HG02642 (cell line): ENCODE results near the gene GLCCI1.
A peak's percentile ranks its signal among the peaks of the same experiment; 100 is the strongest.

Experiments used
- ATAC-seq: cut with Tn5 transposase; IDR thresholded peaks from one replicate; pipeline ENCODE4 v1.9.1; 2021; ENCODE audit warnings: mild to moderate bottlenecking; ENCODE audit not compliant: unreplicated experiment, poor library complexity

GLCCI1 gene

GRCh38 chr7:7968544-7969305 is at the start of gene GLCCI1:
GLCCI1 (plus strand) TSS chr7:7968796; CDS start chr7:7969351, 555 bp downstream.
- ATAC-seq, result peak; percentile 82

GRCh38 chr7:7919449-7919945 is 49.1 kb upstream of the GLCCI1 start:
- peak; percentile 30 for ATAC-seq

GRCh38 chr7:7920056-7920455 is 48.5 kb upstream of the GLCCI1 start:
- ATAC-seq, result no peak

- peak; percentile 88 for ATAC-seq
These were observed 48.1 kb upstream of the GLCCI1 start for GRCh38 chr7:7920481-7920880.

GRCh38 chr7:7921830-7922229 is 46.8 kb upstream of the GLCCI1 start:
- ATAC-seq, result no peak

GRCh38 chr7:7922684-7923385 is 45.8 kb upstream of the GLCCI1 start:
- ATAC-seq, result no peak

- ATAC-seq, result no peak
These were observed 44.8 kb upstream of the GLCCI1 start for GRCh38 chr7:7923818-7924217.

GRCh38 chr7:7924303-7924702 is 44.3 kb upstream of the GLCCI1 start:
- ATAC-seq, result no peak

GRCh38 chr7:7931626-7932025 is 37.0 kb upstream of the GLCCI1 start:
- ATAC-seq, result no peak

GRCh38 chr7:7932553-7932952 is 36.0 kb upstream of the GLCCI1 start:
- no peak for ATAC-seq

- no peak for ATAC-seq
These were observed 34.6 kb upstream of the GLCCI1 start for GRCh38 chr7:7933915-7934526.

- no peak for ATAC-seq
These were observed 33.7 kb upstream of the GLCCI1 start for GRCh38 chr7:7934945-7935344.

- no peak for ATAC-seq
These were observed 30.1 kb upstream of the GLCCI1 start for GRCh38 chr7:7938471-7938870.

- no peak for ATAC-seq
These were observed 24.6 kb upstream of the GLCCI1 start for GRCh38 chr7:7943951-7944350.

GRCh38 chr7:7944619-7945282 is 23.8 kb upstream of the GLCCI1 start:
- peak; percentile 91 for ATAC-seq

GRCh38 chr7:7946486-7946885 is 22.1 kb upstream of the GLCCI1 start:
- ATAC-seq, result no peak

GRCh38 chr7:7948232-7948631 is 20.4 kb upstream of the GLCCI1 start:
- ATAC-seq, result no peak

GRCh38 chr7:7953806-7954205 is 14.8 kb upstream of the GLCCI1 start:
- no peak for ATAC-seq

- ATAC-seq, result no peak
These were observed 12.0 kb upstream of the GLCCI1 start for GRCh38 chr7:7956531-7957128.

- no peak for ATAC-seq
These were observed 11.1 kb upstream of the GLCCI1 start for GRCh38 chr7:7957513-7957912.
